ENCODE data around the gene PINK1. TPM values are rescaled to one million over a fixed set of nuclear protein-coding genes. Genes with fewer than 3 reads are reported as not detected.
A peak's percentile ranks its signal among the peaks of the same experiment; 100 is the strongest.

Gene PINK1
- total RNA-seq, 1 donor from 2014 or later: 250 TPM

DNA sequence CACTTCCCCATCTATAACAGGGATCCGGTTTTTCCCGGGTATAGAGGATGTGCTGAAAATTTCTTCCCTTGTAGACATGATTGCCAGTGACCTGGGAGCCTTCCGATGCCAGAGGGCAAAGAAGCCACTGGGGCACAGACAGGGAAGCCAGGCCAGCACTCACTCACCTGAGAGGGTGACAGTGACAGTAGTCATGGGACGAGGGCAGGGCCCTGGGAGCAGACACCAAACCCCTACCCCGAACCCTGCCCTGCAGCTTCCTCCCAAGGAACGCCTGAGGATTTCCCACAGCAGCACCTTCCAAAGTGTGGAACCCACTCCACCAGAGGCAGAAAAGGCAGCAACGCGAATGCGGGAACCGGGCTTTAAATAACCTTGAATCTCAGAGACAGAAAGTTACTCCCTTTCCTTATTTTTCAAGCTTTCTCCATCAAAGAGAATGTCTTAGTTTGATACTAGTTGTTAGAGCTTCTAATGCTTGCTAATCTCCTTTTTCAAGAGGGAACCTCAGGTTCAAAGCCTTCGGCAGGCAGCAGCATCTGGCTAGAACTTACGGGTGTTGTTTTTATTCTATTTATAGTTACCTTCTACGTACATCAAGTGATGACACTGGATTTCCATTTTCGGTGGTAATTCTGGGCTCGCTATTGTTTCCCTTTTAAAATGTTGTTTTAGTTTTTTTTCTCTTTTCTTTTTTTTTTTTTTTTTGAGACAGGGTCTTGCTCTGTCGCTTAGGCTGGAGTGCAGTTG, 25.1 kb downstream of the PINK1 start:
- Histone ChIP-seq H3K9me3 (replicated peaks) (no peaks in the 10 kb centered on the region), H3K4me3 (peak overlapping the region; percentile 24), H3K4me1 (peaks cover 81% of the 10 kb centered on the region), H3K36me3 (peaks cover 50% of the 10 kb centered on the region), H3K27ac (replicated peaks) (peak overlapping the region; percentile 68), H3K27me3 (ENCODE audit: low read depth) (no peaks in the 10 kb centered on the region)
- TF ChIP-seq, protein P1, sequence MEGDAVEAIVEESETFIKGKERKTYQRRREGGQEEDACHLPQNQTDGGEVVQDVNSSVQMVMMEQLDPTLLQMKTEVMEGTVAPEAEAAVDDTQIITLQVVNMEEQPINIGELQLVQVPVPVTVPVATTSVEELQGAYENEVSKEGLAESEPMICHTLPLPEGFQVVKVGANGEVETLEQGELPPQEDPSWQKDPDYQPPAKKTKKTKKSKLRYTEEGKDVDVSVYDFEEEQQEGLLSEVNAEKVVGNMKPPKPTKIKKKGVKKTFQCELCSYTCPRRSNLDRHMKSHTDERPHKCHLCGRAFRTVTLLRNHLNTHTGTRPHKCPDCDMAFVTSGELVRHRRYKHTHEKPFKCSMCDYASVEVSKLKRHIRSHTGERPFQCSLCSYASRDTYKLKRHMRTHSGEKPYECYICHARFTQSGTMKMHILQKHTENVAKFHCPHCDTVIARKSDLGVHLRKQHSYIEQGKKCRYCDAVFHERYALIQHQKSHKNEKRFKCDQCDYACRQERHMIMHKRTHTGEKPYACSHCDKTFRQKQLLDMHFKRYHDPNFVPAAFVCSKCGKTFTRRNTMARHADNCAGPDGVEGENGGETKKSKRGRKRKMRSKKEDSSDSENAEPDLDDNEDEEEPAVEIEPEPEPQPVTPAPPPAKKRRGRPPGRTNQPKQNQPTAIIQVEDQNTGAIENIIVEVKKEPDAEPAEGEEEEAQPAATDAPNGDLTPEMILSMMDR (IDR thresholded peaks at IDR 0.05; ENCODE audit: borderline replicate concordance): no peak
- no peak for DNase-seq
- intact Hi-C loops (cut with micrococcal nuclease): no loop called here

DNA sequence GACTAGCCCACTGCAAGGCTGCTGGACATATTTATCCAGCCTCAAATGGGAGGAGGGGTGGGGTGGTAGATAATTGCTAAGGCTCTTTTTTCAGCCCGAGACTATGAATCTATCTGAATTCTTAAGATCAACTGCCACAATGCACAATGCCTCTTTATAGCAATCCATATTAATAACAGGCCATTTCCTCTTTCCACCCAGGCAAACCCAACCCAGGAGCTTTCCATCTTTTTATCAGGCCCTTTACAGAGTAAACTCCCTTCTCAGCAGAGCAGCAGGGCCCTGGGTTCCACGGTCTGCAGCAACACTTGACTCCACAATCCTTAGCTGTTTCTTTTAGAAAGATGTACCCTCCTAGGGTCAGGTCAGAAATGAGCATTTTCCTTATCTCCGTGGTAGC, 27.1 kb downstream of the PINK1 start:
- no peak for DNase-seq
- Histone ChIP-seq H3K4me1 (peaks cover 71% of the 10 kb centered on the region), H3K4me3 (peak overlapping the region; percentile 86), H3K36me3 (peaks cover 29% of the 10 kb centered on the region), H3K9me3 (replicated peaks) (no peaks in the 10 kb centered on the region), H3K27ac (replicated peaks) (peak overlapping the region; percentile 94), H3K27me3 (ENCODE audit: low read depth) (no peaks in the 10 kb centered on the region)
- intact Hi-C loops (cut with micrococcal nuclease): no loop called here
- TF ChIP-seq, protein P1 (IDR thresholded peaks at IDR 0.05; ENCODE audit: borderline replicate concordance): no peak

DNA sequence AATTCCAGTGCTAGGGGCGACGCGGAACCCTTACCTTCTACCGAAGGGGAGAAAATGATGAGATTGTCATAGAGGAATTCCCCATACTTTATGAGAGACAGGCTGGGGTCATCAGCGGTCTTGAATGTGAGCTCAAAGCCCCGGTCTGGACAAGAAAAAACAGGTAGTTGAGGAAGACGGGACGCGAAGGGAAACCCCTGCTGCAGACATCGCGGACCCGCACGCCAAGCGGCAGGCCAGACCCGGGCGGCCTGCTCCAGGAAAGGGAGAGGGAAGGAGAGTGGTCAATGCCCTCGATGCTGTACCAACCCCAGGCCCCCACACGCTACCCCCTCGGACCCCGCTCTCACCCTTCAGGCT, 27.6 kb downstream of the PINK1 start:
- no peaks in the 10 kb centered on the region for H3K27me3 ChIP-seq (ENCODE audit: low read depth)
- intact Hi-C loops (cut with micrococcal nuclease): no loop called here
- peaks cover 25% of the 10 kb centered on the region for H3K36me3 ChIP-seq
- no peaks in the 10 kb centered on the region for H3K9me3 ChIP-seq (replicated peaks)
- no peak for DNase-seq
- peaks cover 72% of the 10 kb centered on the region for H3K4me1 ChIP-seq
- peak overlapping the region; percentile 86 for H3K4me3 ChIP-seq
- H3K27ac ChIP-seq (replicated peaks): peak overlapping the region; percentile 94
- TF ChIP-seq, protein P1 (IDR thresholded peaks at IDR 0.05; ENCODE audit: borderline replicate concordance): no peak

DNA sequence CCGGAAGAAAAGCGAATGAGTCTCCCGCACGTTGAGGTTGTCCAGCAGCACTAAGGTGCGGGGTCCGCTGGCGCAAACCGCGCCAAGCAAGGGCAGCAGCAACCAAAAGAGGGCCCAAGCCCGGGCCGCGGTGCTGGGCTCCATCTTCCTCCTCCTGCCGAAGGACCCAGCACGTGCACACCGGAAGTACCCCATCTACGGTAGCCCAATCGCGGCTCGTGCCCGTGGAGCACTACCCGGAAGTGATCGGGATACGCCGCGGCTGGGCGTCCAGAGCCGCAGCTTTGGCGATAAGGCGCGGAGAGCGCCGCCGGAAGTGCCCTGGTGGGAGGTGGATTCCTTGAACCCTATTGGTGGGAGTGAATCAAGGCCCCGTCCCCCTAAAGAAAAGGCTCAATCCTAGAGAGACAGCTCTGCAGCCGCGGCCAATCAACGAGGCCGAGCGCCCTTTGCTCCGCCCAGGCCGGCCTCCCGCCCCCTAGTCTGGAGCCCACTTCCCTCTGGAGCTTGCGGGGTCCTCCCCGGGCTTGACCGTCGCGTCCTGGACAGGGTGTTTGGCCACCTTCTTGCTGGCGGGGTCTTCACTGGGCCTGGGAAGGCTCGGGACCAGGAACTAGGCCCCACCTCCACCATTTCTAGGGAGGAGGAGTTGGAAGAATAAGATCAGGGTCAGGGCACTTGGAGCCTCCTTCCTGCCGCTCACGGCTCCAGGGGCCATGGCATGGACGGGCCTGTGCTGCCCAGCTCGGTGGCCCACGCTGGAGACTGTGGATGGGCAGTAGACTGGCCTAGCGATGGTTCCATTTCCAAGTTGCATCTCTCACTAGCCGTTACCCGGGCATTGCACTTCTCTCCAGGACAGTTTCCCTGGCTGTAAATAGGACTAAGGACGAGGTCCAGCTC, 28.2 kb downstream of the PINK1 start, which contains the start of gene DDOST:
TSS of gene DDOST (minus strand) at position 163 of the 903 bp plus-strand sequence. CDS start at position 144, 19 bp downstream.
- intact Hi-C loops (cut with micrococcal nuclease): no loop called here
- Histone ChIP-seq H3K27me3 (ENCODE audit: low read depth) (no peaks in the 10 kb centered on the region), H3K9me3 (replicated peaks) (no peaks in the 10 kb centered on the region), H3K4me1 (peaks cover 66% of the 10 kb centered on the region), H3K27ac (replicated peaks) (peak within 1 kb of the TSS; percentile 94), H3K4me3 (peak within 1 kb of the TSS; percentile 86), H3K36me3 (peaks cover 19% of the 10 kb centered on the region)
- TF ChIP-seq, protein P1 (IDR thresholded peaks at IDR 0.05; ENCODE audit: borderline replicate concordance): peak; percentile 58
- peak; percentile 94 for DNase-seq

DNA sequence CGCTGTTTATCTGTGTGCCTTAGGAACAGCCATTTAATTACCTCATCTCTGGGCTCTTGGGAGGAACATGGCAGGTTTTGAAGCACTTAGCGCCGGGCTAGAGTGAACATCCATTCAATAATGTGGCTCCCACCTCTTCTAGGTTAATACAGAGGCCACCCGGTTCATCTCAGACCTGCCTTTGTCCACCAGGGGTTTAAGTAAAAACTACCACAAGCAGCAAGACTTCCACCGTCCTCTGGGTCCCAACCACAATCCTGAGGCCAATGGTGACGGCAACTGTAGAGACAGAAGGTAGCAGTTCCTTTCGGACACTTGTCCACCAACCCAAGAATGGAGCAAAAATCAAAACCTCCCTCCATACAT, 28.8 kb downstream of the PINK1 start:
- peak overlapping the region; percentile 94 for H3K27ac ChIP-seq (replicated peaks)
- H3K27me3 ChIP-seq (ENCODE audit: low read depth): no peaks in the 10 kb centered on the region
- TF ChIP-seq, protein P1 (IDR thresholded peaks at IDR 0.05; ENCODE audit: borderline replicate concordance): no peak
- H3K4me3 ChIP-seq: peak overlapping the region; percentile 86
- H3K36me3 ChIP-seq: peaks cover 13% of the 10 kb centered on the region
- no peaks in the 10 kb centered on the region for H3K9me3 ChIP-seq (replicated peaks)
- H3K4me1 ChIP-seq: peaks cover 65% of the 10 kb centered on the region
- DNase-seq: no peak
- intact Hi-C loops (cut with micrococcal nuclease): no loop called here
